AG04449 (cell line): ENCODE data around the gene UBP1.
A peak's percentile ranks its signal among the peaks of the same experiment; 100 is the strongest.

Source experiments
- CTCF ChIA-PET: fragments of 350-600 bp; formaldehyde crosslinking; extraction: SDS; loops from one replicate; lab custom pipeline; 2021; ENCODE audit warnings: antibody characterized with exemption; lab: Yijun Ruan, JAX
- POLR2A ChIA-PET: fragments of 400-600, 350-600 bp; formaldehyde crosslinking; extraction: SDS; loops from one replicate; lab custom pipeline; 2020; ENCODE audit warnings: antibody characterized with exemption, inconsistent platforms; lab: Yijun Ruan, JAX
- DNase-seq: peaks from one replicate; pipeline ENCODE4 v3.0.0-alpha.2; 2010; ENCODE audit warnings: low read depth, low spot score
- H3K4me3 ChIP-seq: 2 replicates; pipeline ENCODE4 v1.5.1; 2011; ENCODE audit warnings: low read depth, mild to moderate bottlenecking, control low read depth, low read length
- CTCF ChIP-seq: IDR thresholded peaks from one replicate; pipeline ENCODE4 v1.5.1; 2011; ENCODE audit warnings: mild to moderate bottlenecking, moderate library complexity, low read length, control low read depth, inconsistent platforms; ENCODE audit not compliant: insufficient read depth; ENCODE audit errors: missing control alignments

UBP1 gene

GRCh38 chr3:33398410-33398809 is 41.8 kb downstream of the UBP1 start:
- CTCF ChIA-PET = interaction anchor here (1.0 kb wide), 1 partner anchor 26 kb away, joined by 5 read pairs; no protein-coding TSS in a partner anchor

GRCh38 chr3:33395900-33396299 is 44.3 kb downstream of the UBP1 start:
- DNase-seq = no peak
- H3K4me3 ChIP-seq = no peak overlapping the region
- POLR2A ChIA-PET = interaction anchor here (0.6 kb wide), 1 partner anchor 282 kb away, joined by 3 read pairs; the partner anchor contains the start of gene CRTAP
- CTCF ChIA-PET = interaction anchor here (0.6 to 3.3 kb wide), 4 partner anchors 12 to 265 kb away, joined by 3 to 16 read pairs (median 8); no protein-coding TSS in a partner anchor
- TF ChIP-seq CTCF = no peak

More at GRCh38 chr3:33398410-33398809, 41.8 kb downstream of the UBP1 start:
- POLR2A ChIA-PET = no interaction called here
- no peak for TF ChIP-seq CTCF
- H3K4me3 ChIP-seq = no peak overlapping the region
- DNase-seq = no peak

- ChIA-PET CTCF (interaction anchor here (1.0 to 3.3 kb wide), 4 partner anchors 12 to 263 kb away, joined by 3 to 16 read pairs (median 8); no protein-coding TSS in a partner anchor), POLR2A (interaction anchor here (0.5 to 0.9 kb wide), 2 partner anchors 10 to 46 kb away, joined by 3 read pairs; partner anchors contain the start of gene UBP1)
- TF ChIP-seq CTCF = no peak
- no peak for DNase-seq
- no peak overlapping the region for H3K4me3 ChIP-seq
These were observed 45.7 kb downstream of the UBP1 start for GRCh38 chr3:33394403-33395054.

GRCh38 chr3:33392703-33393125 is 47.5 kb downstream of the UBP1 start:
- peak; percentile 81 for DNase-seq
- ChIA-PET POLR2A (no interaction called here), CTCF (no interaction called here)
- TF ChIP-seq CTCF = no peak
- no peak overlapping the region for H3K4me3 ChIP-seq

GRCh38 chr3:33392144-33392543 is 48.1 kb downstream of the UBP1 start:
- POLR2A ChIA-PET = no interaction called here
- no peak overlapping the region for H3K4me3 ChIP-seq
- CTCF ChIA-PET = no interaction called here
- TF ChIP-seq CTCF = no peak
- DNase-seq = no peak

GRCh38 chr3:33391255-33391995 is 48.8 kb downstream of the UBP1 start:
- TF ChIP-seq CTCF = no peak
- CTCF ChIA-PET = interaction anchor here (1.0 to 3.4 kb wide), 2 partner anchors 19 to 395 kb away, joined by 3 to 24 read pairs; no protein-coding TSS in a partner anchor
- DNase-seq = no peak
- no peak overlapping the region for H3K4me3 ChIP-seq
- POLR2A ChIA-PET = no interaction called here
